Measurements from ENCODE around the gene MDFIC. TPM values are rescaled to one million over a fixed set of nuclear protein-coding genes. Genes with fewer than 3 reads are reported as not detected.
A peak's percentile ranks its signal among the peaks of the same experiment; 100 is the strongest.

MDFIC gene
- total and polyA plus RNA-seq, 5 donors from 2014 or later, result 65.1 to 99.9 (median 87.0) TPM

- H3K9me3 ChIP-seq (ENCODE audit: control insufficient read depth in 2 of 2, low read length in 2 of 2), result no peaks in the 10 kb centered on the region
- peak overlapping the region; percentile 75 for H3K4me3 ChIP-seq (ENCODE audit: low read depth, low read length)
- Mint-ChIP-seq H3K9me3 (no peaks in the 10 kb centered on the region), H3K4me1 (peaks cover 22 to 45% (median 29%) of the 10 kb centered on the region in 4 donors), H3K36me3 (no peaks in the 10 kb centered on the region), H3K27me3 (no peaks in the 10 kb centered on the region), H3K4me3 (peak overlapping the region; percentile 51 to 84 (median 79)), H3K27ac (peak overlapping the region; percentile 81 to 98 (median 93))
- DNase-seq, result peak in 2 of 3 donors; percentile 29 to 71
- peaks cover 12% of the 10 kb centered on the region for H3K4me1 ChIP-seq (ENCODE audit: control insufficient read depth, insufficient read depth, low read length, poor library complexity, severe bottlenecking)
- no peaks in the 10 kb centered on the region for H3K27me3 ChIP-seq (ENCODE audit: control insufficient read depth, insufficient read depth, low read length)
- H3K27ac ChIP-seq (ENCODE audit: insufficient read depth, low read length, poor library complexity, severe bottlenecking), result peak overlapping the region; percentile 53
- ATAC-seq (ENCODE audit: low read depth in 2 of 2), result peak; percentile 84 to 86
- H3K36me3 ChIP-seq (ENCODE audit: control insufficient read depth, insufficient read depth, low read length), result no peaks in the 10 kb centered on the region
Observed at GRCh38 chr7:114916261-114916892, 5.5 kb upstream of the MDFIC start.

DNA sequence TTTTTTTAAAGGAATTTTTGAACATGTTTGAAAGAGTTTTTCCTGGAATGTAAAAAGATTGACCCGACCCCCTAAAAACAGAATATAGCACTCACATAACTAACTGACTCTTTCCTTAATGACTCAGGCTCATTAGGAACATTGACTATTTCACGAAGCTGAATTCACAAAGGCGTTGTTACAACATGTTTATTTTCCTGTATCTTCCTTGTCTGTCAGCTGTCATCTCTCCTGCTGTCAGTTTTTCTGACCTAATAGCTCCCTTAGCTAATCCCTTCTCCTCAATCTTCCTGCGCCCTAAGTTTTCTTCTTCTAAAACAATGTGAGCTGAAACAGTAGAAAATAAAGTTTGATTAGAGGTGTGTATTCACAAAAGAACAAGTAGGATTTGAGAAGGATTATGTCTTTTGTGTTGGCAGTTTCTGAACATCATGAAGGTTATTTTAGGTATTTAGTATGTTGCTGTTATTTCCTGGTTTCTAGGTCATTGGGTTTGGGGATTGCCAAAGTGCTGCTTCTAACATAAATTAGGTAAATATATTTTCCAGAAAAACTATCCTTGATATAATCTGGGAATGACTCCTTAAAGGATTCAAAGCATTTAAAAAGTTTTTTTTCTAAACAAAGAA, 4.6 kb upstream of the MDFIC start:
- H3K9me3 Mint-ChIP-seq, result no peaks in the 10 kb centered on the region
- H3K4me3 Mint-ChIP-seq, result peak overlapping the region; percentile 21 to 53 (median 42)
- peaks cover 15% of the 10 kb centered on the region for H3K4me1 ChIP-seq (ENCODE audit: control insufficient read depth, insufficient read depth, low read length, poor library complexity, severe bottlenecking)
- H3K27ac Mint-ChIP-seq, result peak overlapping the region; percentile 72 to 88 (median 81)
- H3K27ac ChIP-seq (ENCODE audit: insufficient read depth, low read length, poor library complexity, severe bottlenecking), result peak overlapping the region; percentile 53
- H3K27me3 Mint-ChIP-seq, result no peaks in the 10 kb centered on the region
- H3K9me3 ChIP-seq (ENCODE audit: control insufficient read depth in 2 of 2, low read length in 2 of 2), result no peaks in the 10 kb centered on the region
- H3K27me3 ChIP-seq (ENCODE audit: control insufficient read depth, insufficient read depth, low read length), result no peaks in the 10 kb centered on the region
- no peaks in the 10 kb centered on the region for H3K36me3 Mint-ChIP-seq
- peak overlapping the region; percentile 75 for H3K4me3 ChIP-seq (ENCODE audit: low read depth, low read length)
- H3K4me1 Mint-ChIP-seq, result peaks cover 25 to 50% (median 33%) of the 10 kb centered on the region in 4 donors
- ATAC-seq (ENCODE audit: low read depth in 2 of 2), result no peak
- no peaks in the 10 kb centered on the region for H3K36me3 ChIP-seq (ENCODE audit: control insufficient read depth, insufficient read depth, low read length)
- DNase-seq, result no peak

GRCh38 chr7:114919587-114919986, 2.3 kb upstream of the MDFIC start:
- Histone ChIP-seq H3K9me3 (ENCODE audit: control insufficient read depth in 2 of 2, low read length in 2 of 2) (no peaks in the 10 kb centered on the region), H3K4me1 (ENCODE audit: control insufficient read depth, insufficient read depth, low read length, poor library complexity, severe bottlenecking) (peaks cover 25% of the 10 kb centered on the region), H3K27ac (ENCODE audit: insufficient read depth, low read length, poor library complexity, severe bottlenecking) (peak overlapping the region; percentile 35), H3K27me3 (ENCODE audit: control insufficient read depth, insufficient read depth, low read length) (no peaks in the 10 kb centered on the region), H3K36me3 (ENCODE audit: control insufficient read depth, insufficient read depth, low read length) (no peaks in the 10 kb centered on the region), H3K4me3 (ENCODE audit: low read depth, low read length) (no peak overlapping the region)
- H3K4me1 Mint-ChIP-seq, result peaks cover 25 to 56% (median 33%) of the 10 kb centered on the region in 4 donors
- ATAC-seq (ENCODE audit: low read depth in 2 of 2) (no peak), DNase-seq (no peak)
- peak overlapping the region in 1 of 3 donors; percentile 57 for H3K27ac Mint-ChIP-seq
- H3K9me3 Mint-ChIP-seq, result no peaks in the 10 kb centered on the region
- H3K4me3 Mint-ChIP-seq, result peak overlapping the region in 1 of 4 donors; percentile 97
- no peaks in the 10 kb centered on the region for H3K36me3 Mint-ChIP-seq
- no peaks in the 10 kb centered on the region for H3K27me3 Mint-ChIP-seq

DNA sequence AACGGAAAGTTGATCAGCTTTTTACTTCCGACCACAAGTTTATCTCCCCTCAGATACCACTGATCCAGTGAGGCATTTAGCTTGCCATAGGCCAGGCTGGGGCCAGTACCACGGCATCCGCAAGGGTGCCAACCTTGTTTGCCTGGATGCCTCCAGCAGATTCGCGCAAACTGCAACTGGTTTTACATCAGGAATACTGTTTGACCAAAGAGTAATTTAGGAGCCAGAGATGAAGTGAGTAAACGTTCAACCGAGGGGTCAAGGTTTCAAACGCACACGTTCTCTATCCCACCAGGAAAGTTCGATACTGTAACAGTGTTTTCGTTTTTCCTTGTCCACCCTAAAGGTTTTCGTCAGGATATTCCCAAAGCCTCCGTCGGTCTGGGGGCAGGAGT, 266 bp upstream of the MDFIC start:
- H3K36me3 Mint-ChIP-seq, result no peaks in the 10 kb centered on the region
- H3K36me3 ChIP-seq (ENCODE audit: control insufficient read depth, insufficient read depth, low read length), result no peaks in the 10 kb centered on the region
- peak in 2 of 3 donors; percentile 9 to 33 for DNase-seq
- peak overlapping the region; percentile 92 to 96 (median 95) for H3K27ac Mint-ChIP-seq
- H3K4me1 ChIP-seq (ENCODE audit: control insufficient read depth, insufficient read depth, low read length, poor library complexity, severe bottlenecking), result peaks cover 40% of the 10 kb centered on the region
- no peaks in the 10 kb centered on the region for H3K27me3 Mint-ChIP-seq
- H3K9me3 Mint-ChIP-seq, result no peaks in the 10 kb centered on the region
- no peaks in the 10 kb centered on the region for H3K9me3 ChIP-seq (ENCODE audit: control insufficient read depth in 2 of 2, low read length in 2 of 2)
- ATAC-seq (ENCODE audit: low read depth in 2 of 2), result no peak
- peak overlapping the region; percentile 90 for H3K27ac ChIP-seq (ENCODE audit: insufficient read depth, low read length, poor library complexity, severe bottlenecking)
- peaks cover 31 to 59% (median 38%) of the 10 kb centered on the region in 4 donors for H3K4me1 Mint-ChIP-seq
- H3K4me3 Mint-ChIP-seq, result peak overlapping the region; percentile 91 to 97 (median 96)
- peak overlapping the region; percentile 62 for H3K4me3 ChIP-seq (ENCODE audit: low read depth, low read length)
- no peaks in the 10 kb centered on the region for H3K27me3 ChIP-seq (ENCODE audit: control insufficient read depth, insufficient read depth, low read length)

DNA sequence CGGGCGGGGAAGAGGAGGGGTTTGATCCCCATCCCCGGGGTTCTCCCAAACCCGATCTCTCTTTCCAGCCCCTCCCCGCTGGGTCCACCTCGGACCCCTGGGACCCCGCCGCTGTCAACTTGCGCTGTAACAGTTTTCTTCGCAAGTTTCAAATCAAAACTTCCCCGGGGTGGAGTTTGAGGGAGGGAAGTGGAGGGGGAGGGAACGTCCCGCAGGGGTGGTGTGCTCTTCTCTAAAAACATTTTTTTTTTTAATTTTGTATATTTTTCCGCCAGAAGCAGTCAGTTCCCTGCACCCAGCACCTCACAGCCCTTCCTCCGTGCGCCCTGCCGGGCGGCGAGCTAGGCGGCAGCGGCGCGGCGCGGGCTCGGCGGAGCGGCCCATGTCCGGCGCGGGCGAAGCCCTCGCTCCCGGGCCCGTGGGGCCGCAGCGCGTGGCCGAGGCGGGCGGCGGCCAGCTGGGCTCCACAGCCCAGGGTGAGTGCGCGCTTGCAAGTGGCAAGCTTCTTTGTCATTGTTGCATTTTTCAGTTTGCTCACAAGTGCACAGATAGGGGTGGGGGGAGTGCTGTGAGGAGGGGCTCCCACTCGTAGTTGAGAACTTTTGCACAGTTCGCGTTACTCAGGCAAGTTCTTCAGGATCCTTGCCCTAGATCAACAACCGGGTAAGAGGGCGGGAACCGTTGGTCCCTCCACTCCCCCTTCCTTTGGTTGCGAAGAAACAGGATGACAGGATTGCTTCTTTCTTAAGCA, 933 bp downstream of the MDFIC start:
- ATAC-seq (ENCODE audit: low read depth in 2 of 2) (peak; percentile 66 to 69), DNase-seq (peak; percentile 41 to 90 (median 67))
- H3K27ac ChIP-seq (ENCODE audit: insufficient read depth, low read length, poor library complexity, severe bottlenecking), result peak overlapping the region; percentile 90
- Mint-ChIP-seq H3K9me3 (no peaks in the 10 kb centered on the region), H3K4me1 (peaks cover 26 to 55% (median 34%) of the 10 kb centered on the region in 4 donors), H3K27ac (peak overlapping the region; percentile 95), H3K27me3 (no peaks in the 10 kb centered on the region), H3K36me3 (no peaks in the 10 kb centered on the region), H3K4me3 (peak overlapping the region; percentile 95 to 97 (median 96))
- no peaks in the 10 kb centered on the region for H3K27me3 ChIP-seq (ENCODE audit: control insufficient read depth, insufficient read depth, low read length)
- peak overlapping the region; percentile 95 for H3K4me3 ChIP-seq (ENCODE audit: low read depth, low read length)
- H3K4me1 ChIP-seq (ENCODE audit: control insufficient read depth, insufficient read depth, low read length, poor library complexity, severe bottlenecking), result peaks cover 45% of the 10 kb centered on the region
- no peaks in the 10 kb centered on the region for H3K9me3 ChIP-seq (ENCODE audit: control insufficient read depth in 2 of 2, low read length in 2 of 2)
- H3K36me3 ChIP-seq (ENCODE audit: control insufficient read depth, insufficient read depth, low read length), result no peaks in the 10 kb centered on the region

DNA sequence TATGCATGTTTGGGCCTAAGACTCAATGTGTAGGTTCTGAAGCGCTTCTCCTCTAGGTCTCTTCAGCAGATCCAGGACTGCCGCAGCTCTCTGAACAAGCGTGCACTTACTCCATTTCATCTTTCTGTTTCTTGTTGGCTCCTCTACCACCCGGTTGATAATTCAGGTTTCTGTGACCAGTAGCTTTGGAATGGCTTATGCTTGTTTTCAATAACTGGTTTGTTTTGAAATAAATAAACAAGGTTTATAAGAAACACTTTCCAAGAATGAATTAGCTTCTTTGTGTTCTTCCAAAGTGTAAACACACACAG, 1.5 kb downstream of the MDFIC start:
- H3K27me3 Mint-ChIP-seq, result no peaks in the 10 kb centered on the region
- Histone ChIP-seq H3K9me3 (ENCODE audit: control insufficient read depth in 2 of 2, low read length in 2 of 2) (no peaks in the 10 kb centered on the region), H3K4me1 (ENCODE audit: control insufficient read depth, insufficient read depth, low read length, poor library complexity, severe bottlenecking) (peaks cover 51% of the 10 kb centered on the region), H3K36me3 (ENCODE audit: control insufficient read depth, insufficient read depth, low read length) (no peaks in the 10 kb centered on the region), H3K27me3 (ENCODE audit: control insufficient read depth, insufficient read depth, low read length) (no peaks in the 10 kb centered on the region), H3K27ac (ENCODE audit: insufficient read depth, low read length, poor library complexity, severe bottlenecking) (peak overlapping the region; percentile 90), H3K4me3 (ENCODE audit: low read depth, low read length) (peak overlapping the region; percentile 95)
- peak overlapping the region; percentile 93 to 97 (median 96) for H3K4me3 Mint-ChIP-seq
- DNase-seq, result no peak
- H3K4me1 Mint-ChIP-seq, result peaks cover 26 to 49% (median 30%) of the 10 kb centered on the region in 4 donors
- no peaks in the 10 kb centered on the region for H3K9me3 Mint-ChIP-seq
- H3K36me3 Mint-ChIP-seq, result no peaks in the 10 kb centered on the region
- peak overlapping the region; percentile 89 to 95 (median 95) for H3K27ac Mint-ChIP-seq
- ATAC-seq (ENCODE audit: low read depth in 2 of 2), result peak in 1 of 2 donors; percentile 54

DNA sequence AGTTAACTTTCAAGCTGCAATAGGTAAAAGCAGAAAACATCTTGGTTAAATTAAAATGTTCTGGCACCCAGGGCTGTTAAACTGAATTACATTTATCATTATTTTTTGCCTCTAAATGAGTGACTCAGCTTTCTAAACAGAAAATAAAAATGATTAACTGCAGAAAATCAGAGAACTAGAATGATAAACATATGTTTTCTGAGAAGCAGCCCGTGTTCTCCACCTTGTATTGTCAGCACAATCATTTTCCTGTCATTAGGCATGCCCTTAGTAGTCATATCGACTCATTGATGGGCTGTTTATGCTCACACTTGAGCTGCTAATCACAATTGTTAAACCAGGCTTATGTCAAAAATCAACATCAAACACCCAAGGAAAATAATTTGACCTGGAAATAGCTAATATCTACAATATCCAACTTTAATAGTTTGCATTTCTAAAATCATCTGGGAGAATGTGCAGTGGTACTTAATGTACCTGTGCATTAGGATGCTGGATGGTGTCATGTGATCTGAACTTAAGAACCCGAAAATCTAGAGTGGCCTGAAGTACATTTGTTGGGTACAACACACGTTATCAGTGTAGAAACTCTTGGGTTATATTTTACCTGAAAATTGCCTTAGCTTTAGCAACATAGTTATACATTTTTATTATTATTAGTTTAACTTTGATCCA, 2.3 kb downstream of the MDFIC start:
- H3K4me1 Mint-ChIP-seq, result peaks cover 24 to 44% (median 30%) of the 10 kb centered on the region in 4 donors
- H3K36me3 ChIP-seq (ENCODE audit: control insufficient read depth, insufficient read depth, low read length), result no peaks in the 10 kb centered on the region
- H3K9me3 Mint-ChIP-seq, result no peaks in the 10 kb centered on the region
- DNase-seq (peak in 1 of 3 donors; percentile 70), ATAC-seq (ENCODE audit: low read depth in 2 of 2) (no peak)
- no peaks in the 10 kb centered on the region for H3K27me3 Mint-ChIP-seq
- H3K4me1 ChIP-seq (ENCODE audit: control insufficient read depth, insufficient read depth, low read length, poor library complexity, severe bottlenecking), result peaks cover 59% of the 10 kb centered on the region
- peak overlapping the region; percentile 90 for H3K27ac ChIP-seq (ENCODE audit: insufficient read depth, low read length, poor library complexity, severe bottlenecking)
- H3K4me3 Mint-ChIP-seq, result peak overlapping the region; percentile 93 to 97 (median 96)
- no peaks in the 10 kb centered on the region for H3K9me3 ChIP-seq (ENCODE audit: control insufficient read depth in 2 of 2, low read length in 2 of 2)
- H3K27me3 ChIP-seq (ENCODE audit: control insufficient read depth, insufficient read depth, low read length), result no peaks in the 10 kb centered on the region
- H3K4me3 ChIP-seq (ENCODE audit: low read depth, low read length), result peak overlapping the region; percentile 95
- H3K36me3 Mint-ChIP-seq, result no peaks in the 10 kb centered on the region
- peak overlapping the region; percentile 89 to 95 (median 95) for H3K27ac Mint-ChIP-seq
